NCI-H1092 (cell line): ENCODE results near the gene HS6ST3.
"Not testable (repeated sequence)": the region's sequence is repeated elsewhere in the genome, so short reads cannot be mapped to it uniquely, and the experiment has no call there.

Source experiments
- DNase-seq: peaks from one replicate; lab custom pipeline; 2025; lab: John Stamatoyannopoulos, UW

The HS6ST3 gene

GRCh38 chr13:96730676-96731075, 640.8 kb downstream of the HS6ST3 start:
- no peak for DNase-seq

- no peak for DNase-seq
Observed at GRCh38 chr13:96734499-96734898, 644.6 kb downstream of the HS6ST3 start.

GRCh38 chr13:96741779-96742178, 651.9 kb downstream of the HS6ST3 start:
- no peak for DNase-seq

- no peak for DNase-seq
Observed at GRCh38 chr13:96743296-96744089, 653.6 kb downstream of the HS6ST3 start.

- no peak for DNase-seq
Observed at GRCh38 chr13:96744367-96745331, 654.7 kb downstream of the HS6ST3 start.

- DNase-seq, result peak; percentile 14
Observed at GRCh38 chr13:96746886-96747285, 657.0 kb downstream of the HS6ST3 start.

GRCh38 chr13:96749825-96750224, 659.9 kb downstream of the HS6ST3 start:
- DNase-seq, result no peak

GRCh38 chr13:96751089-96751488, 661.2 kb downstream of the HS6ST3 start:
- no peak for DNase-seq

- DNase-seq, result no peak
Observed at GRCh38 chr13:96762876-96763275, 673.0 kb downstream of the HS6ST3 start.

- DNase-seq, result no peak
Observed at GRCh38 chr13:96766306-96766705, 676.4 kb downstream of the HS6ST3 start.

- no peak for DNase-seq
Observed at GRCh38 chr13:96768524-96768923, 678.6 kb downstream of the HS6ST3 start.

- no peak for DNase-seq
Observed at GRCh38 chr13:96769874-96770273, 680.0 kb downstream of the HS6ST3 start.

GRCh38 chr13:96771486-96772367, 681.8 kb downstream of the HS6ST3 start:
- DNase-seq, result no peak

GRCh38 chr13:96772426-96772825, 682.5 kb downstream of the HS6ST3 start:
- DNase-seq, result no peak

- DNase-seq, result not testable (repeated sequence)
Observed at GRCh38 chr13:96778302-96778701, 688.4 kb downstream of the HS6ST3 start.

- DNase-seq, result no peak
Observed at GRCh38 chr13:96779691-96780090, 689.8 kb downstream of the HS6ST3 start.

- no peak for DNase-seq
Observed at GRCh38 chr13:96780105-96780504, 690.2 kb downstream of the HS6ST3 start.

GRCh38 chr13:96781141-96781540, 691.2 kb downstream of the HS6ST3 start:
- no peak for DNase-seq

- no peak for DNase-seq
Observed at GRCh38 chr13:96782186-96782585, 692.3 kb downstream of the HS6ST3 start.

GRCh38 chr13:96783057-96783456, 693.1 kb downstream of the HS6ST3 start:
- DNase-seq, result no peak

- no peak for DNase-seq
Observed at GRCh38 chr13:96783511-96783910, 693.6 kb downstream of the HS6ST3 start.

- no peak for DNase-seq
Observed at GRCh38 chr13:96785986-96786385, 696.1 kb downstream of the HS6ST3 start.
